ENCODE results near the gene BRD1. TPM values are rescaled to one million over a fixed set of nuclear protein-coding genes. Genes with fewer than 3 reads are reported as not detected.
A peak's percentile ranks its signal among the peaks of the same experiment; 100 is the strongest.

The BRD1 gene
- polyA plus RNA-seq, 3 donors = 0.61 to 13.8 (median 0.86) TPM

- H3K27ac ChIP-seq (ENCODE audit: low read depth in 1 of 2, low read length in 2 of 2) = no peak overlapping the region
- H3K4me3 Mint-ChIP-seq = no peak overlapping the region
- no peaks in the 10 kb centered on the region for H3K9me3 Mint-ChIP-seq
- H3K4me1 Mint-ChIP-seq = no peaks in the 10 kb centered on the region
- peaks cover 79% of the 10 kb centered on the region for H3K79me2 ChIP-seq (ENCODE audit: insufficient read depth, low read length)
- no peak overlapping the region for H3K9ac ChIP-seq (ENCODE audit: insufficient read depth, low read length, poor library complexity, severe bottlenecking)
- no peak overlapping the region for H3K4me2 ChIP-seq (replicated peaks; ENCODE audit: extremely low read depth, low read length, poor library complexity, severe bottlenecking)
- no peak overlapping the region for H3K4me3 ChIP-seq (replicated peaks in 1 of 3; ENCODE audit: low read depth in 2 of 3, low read length in 3 of 3)
- no peaks in the 10 kb centered on the region for H3K9me3 ChIP-seq (replicated peaks in 1 of 2; ENCODE audit: control insufficient read depth in 1 of 2, insufficient read depth in 1 of 2, low read length in 2 of 2)
- no peaks in the 10 kb centered on the region for H3K4me1 ChIP-seq (ENCODE audit: control insufficient read depth in 1 of 2, insufficient read depth in 2 of 2, low read length in 2 of 2)
- H4K20me1 ChIP-seq (ENCODE audit: insufficient read depth, low read length) = peaks cover 98% of the 10 kb centered on the region
- no peak for DNase-seq
- WGBS (ENCODE audit: insufficient coverage) = 100% methylated on average over 14 of the region's 18 CpGs
- H2AFZ ChIP-seq (ENCODE audit: insufficient read depth, low read depth, low read length, poor library complexity, severe bottlenecking) = no peak overlapping the region
- peaks cover 64 to 86% of the 10 kb centered on the region in 2 donors for H3K36me3 Mint-ChIP-seq
- peaks cover 77 to 95% of the 10 kb centered on the region in 2 donors for H3K36me3 ChIP-seq (replicated peaks in 1 of 2; ENCODE audit: control insufficient read depth in 1 of 2, insufficient read depth in 2 of 2, low read length in 2 of 2)
- intact Hi-C loops (cut with micrococcal nuclease) = no loop called here
- peaks cover 0 to 2% (median 0%) of the 10 kb centered on the region in 3 donors for H3K27me3 Mint-ChIP-seq (ENCODE audit: low read depth in 3 of 3)
- H3K27ac Mint-ChIP-seq = peak overlapping the region in 2 of 7 donors; percentile 5 to 65
- no peaks in the 10 kb centered on the region for H3K27me3 ChIP-seq (ENCODE audit: control insufficient read depth in 2 of 2, insufficient read depth in 2 of 2, low read length in 2 of 2)
- no peak for TF ChIP-seq CTCF (IDR thresholded peaks at IDR 0.05)
Observed at GRCh38 chr22:49801391-49802060, 26.1 kb downstream of the BRD1 start.

- Mint-ChIP-seq H3K27me3 (ENCODE audit: low read depth in 3 of 3) (peaks cover 0 to 2% (median 0%) of the 10 kb centered on the region in 3 donors), H3K9me3 (no peaks in the 10 kb centered on the region), H3K4me1 (no peaks in the 10 kb centered on the region), H3K27ac (peak overlapping the region in 1 of 7 donors; percentile 26), H3K36me3 (peaks cover 65 to 90% of the 10 kb centered on the region in 2 donors), H3K4me3 (no peak overlapping the region)
- no peak overlapping the region for H3K4me3 ChIP-seq (replicated peaks in 1 of 3; ENCODE audit: low read depth in 2 of 3, low read length in 3 of 3)
- WGBS (ENCODE audit: insufficient coverage) = 97% methylated on average over 29 of the region's 29 CpGs
- no peak for DNase-seq
- no peak for TF ChIP-seq CTCF (IDR thresholded peaks at IDR 0.05)
- H2AFZ ChIP-seq (ENCODE audit: insufficient read depth, low read depth, low read length, poor library complexity, severe bottlenecking) = no peak overlapping the region
- H4K20me1 ChIP-seq (ENCODE audit: insufficient read depth, low read length) = peaks cover 95% of the 10 kb centered on the region
- H3K9ac ChIP-seq (ENCODE audit: insufficient read depth, low read length, poor library complexity, severe bottlenecking) = no peak overlapping the region
- H3K4me2 ChIP-seq (replicated peaks; ENCODE audit: extremely low read depth, low read length, poor library complexity, severe bottlenecking) = no peak overlapping the region
- H3K36me3 ChIP-seq (replicated peaks in 1 of 2; ENCODE audit: control insufficient read depth in 1 of 2, insufficient read depth in 2 of 2, low read length in 2 of 2) = peaks cover 82 to 94% of the 10 kb centered on the region in 2 donors
- H3K79me2 ChIP-seq (ENCODE audit: insufficient read depth, low read length) = peaks cover 71% of the 10 kb centered on the region
- intact Hi-C loops (cut with micrococcal nuclease) = no loop called here
- H3K27ac ChIP-seq (ENCODE audit: low read depth in 1 of 2, low read length in 2 of 2) = no peak overlapping the region
- no peaks in the 10 kb centered on the region for H3K4me1 ChIP-seq (ENCODE audit: control insufficient read depth in 1 of 2, insufficient read depth in 2 of 2, low read length in 2 of 2)
- no peaks in the 10 kb centered on the region for H3K27me3 ChIP-seq (ENCODE audit: control insufficient read depth in 2 of 2, insufficient read depth in 2 of 2, low read length in 2 of 2)
- H3K9me3 ChIP-seq (replicated peaks in 1 of 2; ENCODE audit: control insufficient read depth in 1 of 2, insufficient read depth in 1 of 2, low read length in 2 of 2) = no peaks in the 10 kb centered on the region
Observed at GRCh38 chr22:49800408-49801238, 27.1 kb downstream of the BRD1 start.

Data from CD14-positive monocyte (primary cell).